Activated T-helper 1 cell treated with Interleukin-2 at 50 U/mL for 16 hours (primary cell): Measurements from ENCODE around the gene HLTF.

ENCODE experiments used
- DNase-seq: peaks from one replicate; pipeline ENCODE4 v3.0.0-alpha.2; 2020; ENCODE audit warnings: low read depth

HLTF gene

GRCh38 chr3:149085828-149086231 is 503 bp downstream of the HLTF start:
- no peak for DNase-seq

DNA sequence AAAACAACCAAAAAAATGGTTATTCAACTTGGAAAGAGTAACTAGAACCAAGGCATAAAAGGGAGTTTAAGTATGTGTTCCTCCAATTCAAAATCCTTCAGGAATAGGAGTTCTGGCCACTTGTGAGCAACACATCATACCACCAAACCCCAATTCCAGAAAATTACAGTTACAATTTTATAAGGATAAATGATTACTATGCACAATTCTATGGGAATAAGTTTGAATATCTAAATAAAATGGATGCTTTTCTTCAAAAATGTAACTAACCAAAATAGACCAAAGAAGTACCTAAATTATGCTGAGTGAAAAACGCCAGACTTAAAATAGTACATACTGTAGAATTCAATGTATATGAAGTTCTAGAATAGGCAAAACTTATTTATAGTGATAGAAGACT is 4.6 kb downstream of the HLTF start:
- no peak for DNase-seq

- DNase-seq: no peak
Measured at GRCh38 chr3:149080699-149081091, 5.6 kb downstream of the HLTF start.

DNA sequence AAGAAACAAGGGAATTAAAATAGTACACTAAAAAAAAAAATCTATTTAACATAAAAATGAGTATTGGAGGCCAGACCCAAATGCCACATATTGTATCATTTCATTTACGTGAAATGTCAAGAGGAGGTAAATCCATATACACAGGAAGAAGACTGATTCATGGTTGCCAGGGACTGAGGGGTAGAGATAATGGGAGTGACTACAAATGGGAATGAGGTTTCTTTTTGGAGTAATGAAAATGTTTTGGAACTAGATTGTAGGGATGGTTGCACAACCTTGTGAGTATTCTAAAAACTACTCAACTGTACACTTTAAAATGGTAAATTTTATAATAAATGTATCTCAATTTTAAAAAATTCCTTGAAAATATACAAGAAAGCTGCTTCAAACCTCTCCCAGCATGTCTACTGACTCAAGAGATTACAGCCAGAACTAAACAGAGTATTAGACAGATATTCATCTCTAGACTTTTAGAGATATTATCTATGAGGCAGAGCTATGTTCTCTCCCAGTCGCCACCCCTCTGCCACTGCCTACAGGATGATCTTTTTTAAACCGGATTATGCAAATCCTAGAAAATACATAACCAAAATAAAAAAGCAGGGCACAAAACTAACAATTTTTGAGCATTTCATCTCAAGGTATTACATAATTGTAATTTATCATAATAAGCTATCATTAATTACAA is 6.2 kb downstream of the HLTF start:
- no peak for DNase-seq

DNA sequence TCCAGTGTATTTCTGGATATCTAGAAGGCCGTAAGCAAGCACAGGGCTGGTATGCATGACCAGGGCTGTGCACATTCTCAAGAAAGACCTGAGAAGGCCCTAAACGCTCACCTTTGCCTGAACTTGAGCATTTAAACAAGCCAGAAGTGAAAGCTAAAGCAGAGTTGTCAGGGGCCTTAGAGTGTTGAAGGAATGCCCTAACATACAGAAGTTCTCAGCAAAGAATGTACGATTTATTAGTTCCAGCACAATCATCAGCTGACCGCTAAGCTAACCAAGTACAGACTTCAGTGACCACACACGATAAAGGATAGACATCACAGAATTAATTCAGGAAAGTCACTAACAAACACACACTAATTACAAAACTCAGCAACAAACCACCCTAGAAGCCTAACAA is 8.7 kb downstream of the HLTF start:
- DNase-seq: no peak

GRCh38 chr3:149067883-149068282 is 18.4 kb downstream of the HLTF start:
- DNase-seq: no peak

DNA sequence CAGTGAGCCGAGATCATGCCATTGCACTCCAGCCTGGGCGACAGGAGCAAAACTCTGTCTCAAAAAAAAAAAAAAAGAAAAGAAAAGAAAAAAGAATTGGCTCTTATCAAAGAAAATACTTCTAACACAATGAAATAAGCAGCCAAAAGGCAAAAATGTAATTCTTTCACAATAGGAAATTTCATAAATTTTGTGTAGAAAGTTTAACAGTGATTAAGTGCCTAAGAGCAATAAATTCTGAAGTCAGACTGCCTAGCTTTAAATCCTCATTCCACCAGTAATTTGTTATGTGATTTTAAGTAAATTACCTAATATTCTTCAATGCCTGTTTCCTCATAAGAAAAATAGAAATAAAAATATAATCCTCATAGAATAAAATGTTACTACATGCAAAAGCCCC is 24.6 kb downstream of the HLTF start:
- no peak for DNase-seq

GRCh38 chr3:149058602-149059001 is 27.7 kb downstream of the HLTF start:
- DNase-seq: no peak

- DNase-seq: no peak
Measured at GRCh38 chr3:149058198-149058597, 28.1 kb downstream of the HLTF start.

DNA sequence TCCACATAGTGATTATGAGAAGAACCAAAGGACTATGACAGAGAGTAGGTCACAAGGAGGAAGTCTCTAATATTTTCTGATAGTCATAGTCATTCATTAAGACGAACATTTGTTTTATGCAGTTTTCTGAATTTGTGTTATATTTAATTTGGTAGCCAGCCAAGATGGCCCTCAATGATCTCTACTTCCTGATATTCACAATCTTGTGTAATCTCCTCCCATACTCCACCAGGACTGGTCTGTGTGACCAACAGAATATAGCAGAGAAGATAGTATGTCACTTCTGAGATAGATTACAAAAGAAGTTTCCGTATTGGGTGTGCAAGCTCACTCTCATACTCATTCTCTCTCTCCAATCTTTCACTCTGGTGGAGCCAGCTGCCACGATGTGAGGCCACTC is 30.8 kb downstream of the HLTF start:
- no peak for DNase-seq

DNA sequence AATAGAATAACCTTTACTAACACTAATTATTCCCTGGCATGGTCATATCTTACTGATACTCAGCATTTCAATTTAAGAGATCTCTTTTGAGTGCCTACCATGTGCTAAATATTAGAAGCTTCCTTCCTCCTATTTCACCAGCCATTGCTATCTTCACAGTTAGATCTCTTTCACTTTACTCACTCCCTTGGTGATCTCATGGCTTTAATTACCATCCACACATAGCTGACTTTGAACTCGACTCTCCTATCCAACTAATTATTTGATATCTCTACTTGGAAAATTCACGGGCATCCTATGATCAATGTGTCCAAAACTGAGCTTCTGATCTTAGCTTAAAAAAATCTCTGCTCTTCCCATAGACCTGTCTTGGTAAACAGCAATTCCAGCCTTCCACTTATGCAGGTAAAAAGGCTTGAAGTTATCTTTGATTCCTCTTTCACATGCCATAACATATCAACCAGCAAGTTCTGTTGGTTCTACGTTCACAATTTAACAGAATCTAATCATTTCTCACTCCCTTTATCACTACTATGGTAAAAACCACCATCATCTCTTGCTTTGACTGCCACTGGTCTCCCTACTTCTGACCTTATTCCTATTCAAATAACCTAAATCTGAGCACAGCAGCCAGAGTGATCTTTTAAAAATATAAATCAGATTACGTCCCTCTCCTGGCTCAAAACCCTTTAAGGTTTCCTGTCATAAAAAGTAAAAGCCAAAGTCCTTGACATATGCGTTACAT is 41.8 kb downstream of the HLTF start:
- DNase-seq: no peak

- DNase-seq: no peak
Measured at GRCh38 chr3:149042789-149043386, 43.4 kb downstream of the HLTF start.

DNA sequence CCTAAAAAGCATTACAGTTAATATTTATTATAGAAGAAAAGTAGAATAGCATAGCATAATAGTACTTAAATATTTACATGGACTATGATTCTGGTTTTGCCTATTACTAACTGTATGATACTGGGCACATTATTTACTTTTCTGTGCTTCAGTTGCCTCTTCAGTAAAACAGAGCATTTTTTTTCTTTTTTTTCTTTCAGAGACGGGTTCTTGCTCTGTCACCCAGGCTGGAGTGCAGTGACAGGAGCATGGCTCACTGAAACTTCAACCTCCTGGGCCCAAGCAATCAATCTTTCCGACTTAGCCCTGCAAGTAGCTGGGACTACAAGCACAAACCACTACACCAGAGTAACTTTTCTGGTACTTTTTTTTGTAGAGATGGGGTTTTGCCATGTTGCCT is 48.0 kb downstream of the HLTF start:
- no peak for DNase-seq

DNA sequence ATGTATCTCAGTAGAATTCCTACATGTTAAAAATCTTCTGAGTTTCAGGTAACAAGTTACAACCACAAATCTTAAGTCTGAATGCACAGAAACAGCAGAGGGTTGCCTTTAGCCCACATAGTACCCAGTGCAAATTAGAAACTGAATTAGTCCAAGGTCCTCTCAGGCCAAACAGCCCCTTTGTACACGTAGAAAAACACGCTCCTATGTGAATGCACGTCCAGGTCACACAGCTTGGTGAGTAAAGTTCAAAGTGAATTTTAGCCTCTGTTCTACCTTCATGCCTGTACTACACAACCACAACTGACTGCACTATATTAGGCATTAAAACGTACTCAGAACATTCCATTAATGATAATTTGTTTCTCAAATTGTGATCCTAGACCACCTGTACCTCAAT is 48.6 kb downstream of the HLTF start:
- DNase-seq: no peak

- no peak for DNase-seq
Measured at GRCh38 chr3:149031096-149031495, 55.2 kb downstream of the HLTF start.

- DNase-seq: no peak
Measured at GRCh38 chr3:149026718-149027117, 59.6 kb downstream of the HLTF start.

DNA sequence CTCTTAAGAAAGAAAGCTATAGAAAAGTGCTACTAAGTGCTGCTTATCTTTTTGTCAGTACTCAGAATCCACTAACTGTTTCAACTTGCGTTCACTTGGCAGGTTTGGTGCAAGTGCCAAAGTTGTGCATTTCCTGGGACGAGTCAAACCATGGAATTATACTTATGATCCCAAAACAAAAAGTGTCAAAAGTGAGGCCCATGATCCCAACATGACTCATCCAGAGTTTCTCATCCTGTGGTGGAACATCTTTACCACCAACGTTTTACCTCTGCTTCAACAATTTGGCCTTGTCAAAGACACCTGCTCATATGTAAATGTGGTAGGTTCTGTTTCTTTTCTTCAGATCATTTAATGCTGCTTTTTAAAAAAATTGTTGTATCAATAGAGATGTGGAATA is 62.4 kb downstream of the HLTF start:
- no peak for DNase-seq

DNA sequence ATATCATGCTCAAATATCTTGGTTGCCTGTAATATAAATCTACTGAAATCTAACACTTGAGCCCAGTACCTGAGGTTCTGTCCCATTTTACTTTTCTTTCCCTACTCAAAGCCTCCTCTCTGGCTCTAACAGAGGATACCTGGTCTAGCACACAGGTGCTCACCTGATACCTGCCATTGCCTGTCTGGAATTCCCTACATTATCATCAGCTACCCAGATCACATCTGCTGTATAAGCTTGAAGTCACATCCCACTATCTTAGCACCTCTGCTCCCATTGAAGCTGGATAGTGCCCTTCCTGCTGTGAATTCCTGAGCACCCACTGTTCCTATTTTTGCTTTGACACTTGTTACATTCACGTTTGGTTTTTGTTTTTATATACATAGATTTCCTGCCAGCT is 64.5 kb downstream of the HLTF start:
- DNase-seq: no peak

DNA sequence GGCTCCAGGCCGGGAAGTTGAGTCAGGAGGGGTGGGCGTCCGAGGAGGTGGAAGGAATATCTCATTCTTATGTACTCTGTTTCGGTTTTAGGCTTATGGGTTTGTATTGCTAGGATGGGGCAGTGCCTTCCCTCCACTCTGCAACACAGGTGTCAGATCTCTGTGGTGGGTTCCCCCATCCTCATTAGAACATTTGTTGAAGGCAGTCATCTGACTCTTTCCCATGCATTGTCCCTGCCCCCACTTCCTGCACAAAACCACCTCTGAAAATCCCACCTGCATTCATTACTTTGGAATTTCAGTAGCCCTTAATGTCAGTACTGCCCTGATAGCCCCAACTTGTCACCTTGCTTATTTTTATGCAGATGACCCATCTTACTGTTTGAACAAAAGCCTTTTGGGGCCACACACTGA is 65.5 kb downstream of the HLTF start:
- DNase-seq: no peak

DNA sequence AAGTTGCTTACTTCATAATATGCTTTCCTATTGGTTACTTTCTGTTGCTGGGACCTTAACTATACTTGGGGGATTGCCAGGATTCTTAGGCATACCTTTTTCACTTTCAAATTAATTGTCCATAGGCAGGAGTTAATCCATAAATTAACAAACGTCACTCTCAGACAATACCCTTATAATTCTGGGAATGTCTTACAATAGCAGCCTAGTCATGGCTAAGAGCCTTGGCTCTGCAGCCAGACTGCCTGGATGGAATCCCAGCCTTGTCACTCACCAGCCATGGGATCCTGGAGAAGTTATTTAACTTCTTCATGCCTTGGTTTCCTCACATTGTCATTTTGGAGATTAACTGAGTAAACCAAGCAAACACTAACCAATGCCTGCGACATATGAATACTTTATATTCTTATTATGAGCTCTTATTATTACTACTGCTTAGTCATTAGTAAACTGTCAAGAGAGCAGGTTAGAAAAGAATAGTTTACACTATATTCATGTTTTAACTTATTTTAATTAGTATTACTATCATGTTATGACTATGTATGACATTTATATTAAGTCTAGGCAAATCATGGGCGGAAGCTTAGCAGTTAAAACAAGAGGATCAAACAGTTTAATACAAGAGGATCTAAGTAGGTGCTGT is 66.0 kb downstream of the HLTF start:
- DNase-seq: no peak

GRCh38 chr3:149019580-149019979 is 66.8 kb downstream of the HLTF start:
- DNase-seq: no peak

GRCh38 chr3:149018247-149018646 is 68.1 kb downstream of the HLTF start:
- DNase-seq: no peak
